Suprapubic skin (tissue), 4 donors: ENCODE data around the gene RHOT1.

ENCODE experiments used
- CTCF ChIP-seq, 2 donors: fragments of 200-600 bp in 1 of 2; fragments of 450-650 bp in 1 of 2; sonication (generic) in 1 of 2; IDR thresholded peaks; one replicate each; pipeline ENCODE4 v1.5.1; 2016 to 2019; ENCODE audit warnings: antibody characterized with exemption in 2 of 2, mild to moderate bottlenecking in 1 of 2, moderate library complexity in 1 of 2
- EP300 ChIP-seq: sonication (generic); formaldehyde crosslinking; IDR thresholded peaks from one replicate; pipeline ENCODE4 v1.6.1; 2017; ENCODE audit warnings: antibody characterized with exemption
- POLR2AphosphoS5 ChIP-seq, 3 donors: sonication (generic); formaldehyde crosslinking; IDR thresholded peaks; one replicate each; pipeline ENCODE4 v1.6.1; 2017; ENCODE audit warnings: antibody characterized with exemption in 3 of 3

DNA sequence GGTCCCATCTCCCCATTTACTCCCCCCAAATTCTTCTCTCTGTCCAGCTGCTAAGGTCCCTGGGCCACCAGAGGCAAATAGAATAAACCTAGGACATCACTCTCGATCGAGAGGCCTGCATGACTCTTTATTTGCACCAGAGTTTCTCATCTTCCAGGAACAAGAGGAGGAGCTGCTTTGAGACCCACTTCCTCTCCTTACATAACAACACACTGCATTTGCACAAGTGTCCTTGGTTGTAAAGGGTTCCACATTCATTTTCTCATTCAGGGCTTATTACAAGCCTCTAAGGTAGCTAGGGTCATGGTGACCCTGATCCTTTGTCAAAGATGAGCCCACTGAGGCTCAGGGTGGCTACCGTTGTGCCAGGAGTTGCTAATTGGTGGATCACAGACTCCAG lies 38.1 kb upstream of the RHOT1 start:
- no peak for TF ChIP-seq POLR2AphosphoS5 (IDR thresholded peaks at IDR 0.05)
- no peak for TF ChIP-seq EP300
- TF ChIP-seq CTCF (IDR thresholded peaks at IDR 0.05): no peak
